Right lung (tissue), 10 donors: ENCODE data around the gene CRYGS. TPM values are rescaled to one million over a fixed set of nuclear protein-coding genes. Genes with fewer than 3 reads are reported as not detected.
"Not testable (repeated sequence)": the region's sequence is repeated elsewhere in the genome, so short reads cannot be mapped to it uniquely, and the experiment has no call there.

Experiments used
- DNase-seq, 2 donors: peaks; one replicate each; pipeline ENCODE4 v3.0.0-alpha.2; 2013
- long read RNA-seq, 8 donors: transcript quantifications; one replicate each; lab custom pipeline, GENCODE V29; 2026
- polyA plus RNA-seq, 5 donors: library from polyadenylated mRNA; unstranded; fragments of 120-200 nt; gene quantifications; one replicate each; pipeline versions ENCODE4 v1.2.1 to v1.2.3, GENCODE V29; 2013; ENCODE audit warnings: inconsistent platforms in 1 of 5, low replicate concordance in 1 of 5; ENCODE audit not compliant: insufficient read length in 5 of 5, insufficient read depth in 1 of 5

Gene CRYGS
- 10 to 100 TPM in 3 of 5 donors, 1 to 10 TPM in 2; 8.0 to 10.8 (median 10.4) TPM for polyA plus RNA-seq
- long read RNA-seq, donor 1, result 0 reads
- long read RNA-seq, donor 2, partial matches to known transcripts, result 0 of 1 reads
- long read RNA-seq, donor 2, other reads (novel, unspliced or antisense), result 0 of 1 reads
- long read RNA-seq, donor 3, partial matches to known transcripts, result 0 of 3 reads
- long read RNA-seq, donor 3, other reads (novel, unspliced or antisense), result 0 of 3 reads
- long read RNA-seq, donor 4, partial matches to known transcripts, result 0 of 3 reads
- long read RNA-seq, donor 4, other reads (novel, unspliced or antisense), result 0 of 3 reads
- long read RNA-seq, donor 5, partial matches to known transcripts, result 0 of 4 reads
- long read RNA-seq, donor 5, other reads (novel, unspliced or antisense), result 0 of 4 reads
- long read RNA-seq, donor 6, partial matches to known transcripts, result 0 of 2 reads
- long read RNA-seq, donor 6, other reads (novel, unspliced or antisense), result 0 of 2 reads
- long read RNA-seq, donor 7, partial matches to known transcripts, result 0 of 1 reads
- long read RNA-seq, donor 7, other reads (novel, unspliced or antisense), result 0 of 1 reads
- long read RNA-seq, donor 8, result 0 reads

DNA sequence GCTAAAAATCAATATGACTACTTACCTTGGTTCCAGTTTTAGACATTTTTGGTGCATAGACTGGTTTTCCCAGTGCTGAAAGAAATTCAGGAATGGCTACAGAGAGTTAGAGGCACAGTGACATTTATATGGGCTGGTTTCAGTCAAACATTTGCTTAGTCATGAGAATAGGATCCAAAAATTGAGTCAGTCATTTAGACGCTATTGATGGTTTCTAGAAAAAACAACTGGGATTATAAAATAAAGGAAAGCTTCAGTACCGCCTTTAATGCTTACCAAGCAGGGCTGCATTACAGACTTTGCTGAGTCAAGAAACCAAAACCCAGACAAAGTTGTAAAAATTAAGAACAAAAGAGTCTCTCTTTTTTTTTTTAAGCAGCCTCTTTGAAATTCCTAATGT lies at the start of gene CRYGS:
Gene CRYGS (minus strand): TSS at position 100 of the 400 bp plus-strand sequence. CDS start 54 bp downstream, at position 46.
- no peak for DNase-seq

DNA sequence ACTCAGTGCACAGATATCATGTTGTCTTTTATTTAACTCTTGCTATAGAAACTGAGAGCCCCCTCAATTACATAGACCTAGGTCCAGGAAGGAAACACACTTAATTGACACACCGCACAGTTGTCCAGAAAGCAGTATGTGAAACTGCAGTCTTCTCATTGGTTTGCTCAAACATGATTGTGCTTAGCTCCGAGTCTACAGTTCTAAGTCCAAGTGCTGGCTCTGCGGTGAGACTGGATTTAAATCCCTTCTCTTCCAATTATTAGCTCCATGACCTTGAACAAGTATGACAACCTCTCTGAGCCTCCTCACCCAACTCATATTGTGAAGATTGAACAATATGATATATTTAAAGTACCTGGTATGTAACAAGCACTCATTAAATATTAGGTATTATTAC lies 49.7 kb upstream of the CRYGS start:
- no peak for DNase-seq

DNA sequence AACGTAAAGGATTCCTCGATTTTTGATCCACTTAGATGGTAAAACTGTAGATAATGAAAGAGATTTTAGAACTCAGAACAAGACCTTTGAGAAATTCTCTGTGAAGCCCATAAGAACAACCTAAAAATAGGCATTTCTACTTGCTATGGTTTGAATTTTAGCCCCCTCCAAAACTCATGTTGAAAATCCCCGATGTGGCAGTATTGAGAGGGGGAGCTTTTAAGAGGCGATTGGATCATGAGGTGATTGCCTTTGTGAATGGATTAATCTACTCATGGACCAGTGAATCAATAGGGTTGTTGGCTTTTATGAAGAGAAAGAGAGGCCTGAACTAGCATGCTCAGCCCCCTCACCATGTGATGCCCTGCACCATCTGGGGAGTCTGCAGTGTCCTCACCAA lies 48.5 kb upstream of the CRYGS start:
- no peak for DNase-seq

DNA sequence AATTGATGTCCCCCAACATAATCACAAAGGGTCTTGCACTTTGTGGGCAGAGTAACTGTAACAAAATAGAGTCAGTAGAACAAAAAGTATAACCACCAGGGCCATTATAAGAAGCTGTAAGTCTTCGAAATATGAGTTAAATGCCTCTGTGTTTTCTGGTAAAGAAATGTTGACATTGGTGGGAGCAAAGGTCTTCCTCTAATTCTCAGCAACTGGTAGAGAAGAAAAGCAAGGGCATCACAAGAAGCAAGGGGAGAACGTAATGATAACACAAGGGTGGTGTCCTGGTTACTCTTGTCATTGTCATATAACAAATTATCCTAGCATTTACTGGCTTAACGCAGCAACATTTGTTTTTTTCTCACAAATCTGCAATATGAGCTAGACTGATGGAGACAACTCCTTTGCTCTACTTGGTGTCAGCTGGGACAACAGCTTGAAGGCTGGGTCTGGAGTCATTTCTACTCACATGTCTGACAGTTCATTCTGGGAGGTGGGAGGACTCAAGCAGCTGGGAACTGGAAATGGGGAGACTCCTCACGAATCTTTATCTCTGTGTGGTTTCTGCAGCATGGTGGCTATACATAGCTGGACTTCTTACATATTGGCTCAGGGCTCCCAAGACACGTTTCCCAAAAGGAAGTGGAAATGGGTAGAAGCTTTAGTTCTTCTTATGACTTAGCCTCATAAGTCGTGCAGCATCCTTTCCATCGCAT lies 46.6 kb upstream of the CRYGS start:
- no peak for DNase-seq

DNA sequence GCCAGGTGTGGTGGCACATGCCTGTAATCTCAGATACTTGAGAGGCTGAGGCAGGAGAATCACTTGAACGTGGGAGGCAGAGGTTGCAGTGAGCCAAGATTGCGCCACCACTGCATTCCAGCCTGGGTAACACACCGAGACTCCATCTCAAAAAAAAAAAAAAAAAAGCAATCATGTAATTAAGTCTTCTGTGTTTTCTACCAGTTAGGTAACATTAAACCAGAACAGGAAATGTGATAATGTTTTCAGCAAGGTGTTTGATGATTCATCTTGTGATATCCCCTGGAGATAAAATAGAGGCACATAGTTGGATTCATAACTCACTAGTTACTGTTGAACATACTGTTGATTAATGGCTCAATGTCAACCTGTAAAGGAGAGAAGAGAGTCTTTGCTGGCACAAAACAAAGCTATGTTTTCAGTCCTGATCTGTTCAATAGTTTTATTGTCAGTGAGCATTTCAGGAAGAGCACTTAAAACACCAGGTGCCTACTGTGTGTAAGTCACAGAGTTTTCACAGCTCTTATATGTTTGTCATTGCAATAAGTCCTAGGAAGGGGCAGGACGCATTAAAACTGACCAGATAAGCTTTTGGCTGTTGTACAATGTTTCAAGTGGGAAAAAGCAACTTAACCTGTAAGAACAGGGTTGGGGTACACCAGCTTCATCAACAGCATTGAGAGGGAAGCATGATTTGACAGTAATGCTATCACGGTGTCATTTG lies 45.8 kb upstream of the CRYGS start:
- no peak for DNase-seq

DNA sequence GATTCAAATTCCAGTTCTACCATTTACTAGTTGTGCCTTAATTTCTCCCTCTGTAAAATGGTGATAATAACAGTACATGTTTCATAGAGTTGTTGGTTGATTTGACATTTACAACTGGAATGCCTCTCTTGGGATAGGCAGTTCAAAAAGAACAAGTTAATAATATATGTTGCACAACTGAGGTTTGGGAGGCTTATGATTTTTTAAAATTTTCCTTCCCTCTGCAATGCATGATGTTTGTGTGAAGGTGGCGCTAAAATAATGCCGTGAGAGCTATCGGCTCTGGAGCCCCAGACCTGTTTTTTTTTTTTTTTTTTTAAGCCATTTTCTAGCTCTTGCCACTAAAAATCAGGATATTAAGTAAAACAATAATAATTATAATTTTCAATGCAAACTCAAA lies 44.9 kb upstream of the CRYGS start:
- DNase-seq, result no peak

DNA sequence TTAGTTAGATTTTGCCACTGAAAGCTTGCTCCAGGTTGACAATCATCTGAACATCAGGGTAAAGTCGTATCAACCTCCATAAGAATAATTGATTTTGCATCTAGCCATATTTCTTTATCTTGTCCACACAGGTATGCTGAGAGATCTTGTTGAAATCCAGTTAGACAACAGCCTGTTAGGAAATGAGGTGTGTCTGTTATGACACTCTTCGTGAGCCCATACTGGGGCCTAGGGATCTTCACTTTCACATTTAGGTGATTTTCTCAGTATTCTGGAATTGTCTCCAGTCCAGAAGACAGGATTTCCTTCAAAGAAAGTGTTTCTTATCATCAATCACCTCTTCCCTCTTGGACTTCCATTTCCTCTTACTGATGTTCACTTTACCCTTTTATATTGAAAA lies 44.5 kb upstream of the CRYGS start:
- no peak for DNase-seq

DNA sequence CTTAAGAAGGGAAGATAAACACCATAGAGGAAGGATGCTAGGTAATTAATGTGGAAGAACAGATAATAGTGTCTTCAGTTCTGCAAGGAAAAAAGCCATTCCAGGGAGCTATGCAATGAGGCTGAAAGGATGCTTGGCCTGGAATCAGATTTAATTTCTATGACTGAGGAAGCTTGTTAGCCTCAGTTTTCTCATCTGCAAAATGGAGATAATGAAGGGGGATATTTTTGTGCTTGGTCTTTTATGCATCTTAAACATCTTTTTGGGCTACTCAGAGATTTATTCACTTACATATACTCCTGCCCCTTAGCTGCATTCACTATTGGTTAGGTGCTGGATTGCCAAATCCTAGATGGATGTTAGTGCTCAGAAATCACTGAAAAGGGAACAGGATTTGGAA lies 43.0 kb upstream of the CRYGS start:
- DNase-seq, result no peak

DNA sequence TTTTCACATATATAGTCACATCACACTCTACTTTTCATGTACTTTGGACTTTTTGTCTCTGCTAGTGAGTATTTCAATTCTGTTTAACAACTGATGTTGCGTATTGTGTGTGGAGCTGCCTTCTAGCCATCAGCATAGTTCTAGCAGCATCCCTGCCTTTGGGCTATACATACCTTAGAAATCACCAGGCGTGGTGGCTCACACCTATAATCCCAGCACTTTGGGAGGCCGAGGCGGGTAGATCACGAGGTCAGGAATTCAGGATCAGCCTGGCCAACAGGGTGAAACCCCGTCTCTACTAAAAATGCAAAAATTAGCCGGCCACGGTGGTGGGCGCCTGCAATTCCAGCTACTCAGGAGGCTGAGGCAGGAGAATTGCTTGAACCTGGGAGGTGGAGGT lies 42.1 kb upstream of the CRYGS start:
- not testable (repeated sequence) for DNase-seq

DNA sequence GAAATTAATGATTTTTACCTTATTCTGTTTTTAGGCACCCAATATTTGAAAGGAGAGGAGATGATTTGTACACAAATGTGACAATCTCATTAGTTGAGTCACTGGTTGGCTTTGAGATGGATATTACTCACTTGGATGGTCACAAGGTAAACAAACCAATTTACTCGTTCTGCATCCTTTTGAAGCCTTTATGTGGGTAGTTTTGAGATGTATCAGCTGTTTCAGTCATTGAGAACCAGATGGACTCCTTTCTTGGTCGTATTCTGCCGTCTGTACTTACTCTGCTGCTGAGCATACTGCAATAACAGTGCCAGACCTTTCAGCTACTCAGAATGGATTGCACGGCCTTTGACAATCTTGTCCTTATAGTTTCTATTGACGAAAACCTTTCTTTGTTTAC lies 39.7 kb upstream of the CRYGS start:
- no peak for DNase-seq

DNA sequence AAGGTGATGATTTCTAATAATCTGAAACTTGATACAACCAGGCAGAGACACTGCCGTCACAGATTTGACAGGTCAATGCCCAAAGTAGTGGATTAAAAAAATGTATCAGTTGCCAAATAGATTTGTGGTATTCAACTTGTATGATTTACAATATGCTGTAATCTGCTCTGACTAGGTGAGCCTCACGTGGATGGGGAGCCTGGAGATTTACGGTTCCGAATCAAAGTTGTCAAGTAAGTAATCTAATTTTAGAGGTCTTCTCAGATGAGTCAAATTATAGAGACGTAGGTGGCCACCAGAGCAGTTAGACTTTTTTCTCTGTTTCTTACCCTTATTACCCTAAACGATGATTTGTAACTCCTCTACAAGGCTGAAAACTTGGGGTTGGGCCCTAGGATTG lies 38.4 kb upstream of the CRYGS start:
- no peak for DNase-seq

DNA sequence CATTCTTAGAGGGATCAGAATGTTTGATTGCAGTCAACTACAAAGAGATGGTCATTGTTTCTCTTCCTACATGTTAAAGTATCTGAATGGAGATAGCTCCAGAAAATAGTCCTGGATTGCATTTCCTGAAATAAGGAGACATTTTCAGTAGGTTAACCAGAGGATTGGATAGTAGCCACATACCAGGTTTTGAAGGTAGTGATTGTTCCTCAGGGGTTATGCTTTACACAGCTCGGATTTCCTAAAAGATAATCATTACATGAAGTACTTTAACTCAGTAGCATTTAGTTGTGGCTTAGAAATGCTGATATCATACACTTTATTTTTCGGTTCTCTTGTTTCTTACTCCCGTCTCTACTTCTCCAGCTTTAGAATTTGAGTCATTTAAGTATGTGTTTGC lies 36.6 kb upstream of the CRYGS start:
- DNase-seq, result no peak

DNA sequence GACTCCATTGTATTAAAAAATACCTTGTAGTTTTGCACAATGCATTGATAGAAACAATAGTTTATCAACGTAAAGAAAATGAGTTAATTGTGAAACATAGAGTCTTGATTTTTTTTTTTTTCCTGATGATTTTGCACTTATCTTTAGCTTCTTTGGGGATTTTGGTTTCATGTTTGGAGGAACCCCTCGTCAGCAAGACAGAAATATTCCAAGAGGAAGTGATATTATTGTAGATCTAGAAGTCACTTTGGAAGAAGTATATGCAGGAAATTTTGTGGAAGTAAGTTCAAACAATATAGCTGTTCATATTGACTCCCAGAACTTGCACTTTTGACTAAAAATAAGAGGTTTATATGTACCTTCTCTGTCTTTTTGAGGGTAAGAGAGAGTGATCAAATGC lies 33.3 kb upstream of the CRYGS start:
- DNase-seq, result no peak

DNA sequence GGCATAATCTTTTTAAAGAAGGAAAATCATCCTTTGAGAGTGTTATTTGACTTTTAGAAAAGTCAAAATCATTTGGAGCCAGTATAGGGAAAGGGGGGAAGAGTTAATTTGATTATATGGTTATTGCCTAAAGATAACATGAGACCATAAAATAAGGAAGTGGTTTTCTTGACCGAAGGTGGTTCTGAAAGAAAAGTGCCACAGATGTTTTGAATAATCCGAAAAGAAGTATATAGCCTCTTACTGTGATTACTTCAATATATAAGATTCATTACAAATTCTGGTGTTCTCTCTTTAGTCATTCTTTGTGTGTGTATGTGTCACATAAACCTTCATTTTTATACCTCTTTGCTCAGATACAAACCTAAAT lies 27.4 kb upstream of the CRYGS start:
- no peak for DNase-seq

DNA sequence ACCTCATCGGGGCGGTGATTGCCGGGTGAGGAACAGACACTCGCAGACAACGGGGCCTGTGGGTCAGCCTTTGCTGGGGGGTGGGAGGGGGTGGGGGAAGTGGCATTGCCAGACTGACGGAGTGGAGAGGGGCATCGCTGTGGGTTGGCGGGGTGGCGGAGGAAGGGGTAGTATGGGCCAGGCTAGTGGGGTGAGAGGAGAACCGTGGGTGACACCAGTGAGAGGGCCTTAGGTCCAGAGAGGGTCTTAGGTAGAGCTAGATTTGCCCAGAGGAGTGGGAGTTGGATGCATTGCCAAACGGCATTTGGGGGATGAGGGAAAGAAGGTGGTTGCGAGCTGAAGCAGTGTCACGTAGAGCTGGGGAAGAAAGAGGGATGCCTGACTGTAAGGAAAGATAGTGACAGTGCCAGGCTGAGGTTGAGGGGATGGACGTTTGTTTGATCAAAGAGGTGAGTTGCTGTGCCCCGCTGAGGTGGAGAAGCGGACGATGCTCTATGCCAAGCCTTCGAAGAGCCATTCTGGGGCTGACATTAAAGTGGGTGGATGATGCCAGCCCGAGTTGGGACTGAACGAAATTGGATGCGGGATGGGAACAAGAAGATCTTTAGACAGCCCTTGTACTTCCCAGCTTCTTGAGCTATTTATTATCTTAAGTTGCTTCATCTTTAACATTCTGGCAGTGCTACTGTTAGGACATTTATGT lies 26.9 kb upstream of the CRYGS start:
- no peak for DNase-seq

DNA sequence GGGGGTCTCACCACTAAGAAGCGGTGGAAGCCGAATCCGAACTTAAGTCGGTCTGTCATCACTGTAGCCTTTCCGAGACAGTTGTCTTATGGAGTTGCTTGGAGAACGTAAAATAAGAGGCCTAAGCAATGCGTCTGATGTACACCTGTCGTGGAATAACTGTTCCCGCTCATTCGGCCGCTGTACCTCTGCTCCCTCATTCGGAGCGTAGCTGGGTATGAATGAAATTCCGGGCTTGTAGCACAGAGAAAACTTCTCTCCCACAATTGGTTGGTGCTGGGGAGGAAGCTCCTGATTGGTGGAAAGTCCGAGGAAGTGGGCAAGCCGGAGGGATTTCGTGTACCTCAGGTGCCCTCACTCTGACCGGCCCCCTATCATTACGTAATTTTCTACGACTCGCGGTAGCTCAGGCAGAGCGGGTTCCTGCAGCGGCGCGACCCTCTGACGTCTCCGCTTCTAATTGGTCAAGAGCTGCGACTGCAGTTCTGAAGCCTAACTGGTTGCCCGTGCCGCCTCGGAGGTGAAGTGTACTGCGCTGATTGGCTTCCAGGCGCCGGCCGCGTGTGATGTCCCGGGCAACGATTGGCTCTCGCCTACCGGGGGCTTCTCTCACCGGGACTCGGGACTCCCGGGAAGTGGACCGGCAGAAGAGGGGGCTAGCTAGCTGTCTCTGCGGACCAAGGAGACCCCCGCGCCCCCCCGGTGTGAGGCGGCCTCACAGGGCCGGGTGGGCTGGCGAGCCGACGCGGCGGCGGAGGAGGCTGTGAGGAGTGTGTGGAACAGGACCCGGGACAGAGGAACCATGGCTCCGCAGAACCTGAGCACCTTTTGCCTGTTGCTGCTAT lies 26.1 kb upstream of the CRYGS start, which contains the start of gene DNAJB11:
Gene DNAJB11 (plus strand): TSS at position 625 of the 845 bp plus-strand sequence. CDS start 178 bp downstream, at position 803.
- peak; percentile 99 for DNase-seq

DNA sequence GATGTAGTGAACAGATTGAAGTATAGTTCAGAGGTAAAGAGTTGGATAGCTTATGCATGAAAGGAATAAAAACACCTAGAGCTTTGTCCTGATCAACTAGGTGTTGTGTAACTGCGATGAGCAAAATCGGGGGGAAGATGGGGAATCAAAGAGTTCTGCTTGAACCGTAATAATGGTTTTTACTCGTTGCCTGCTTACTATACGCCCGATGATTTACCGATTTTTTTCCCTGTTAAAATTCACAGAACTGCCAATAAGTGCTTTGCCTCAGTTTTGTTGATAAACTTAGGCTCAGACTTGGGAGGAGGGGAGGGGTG lies 25.6 kb upstream of the CRYGS start:
- DNase-seq, result no peak

DNA sequence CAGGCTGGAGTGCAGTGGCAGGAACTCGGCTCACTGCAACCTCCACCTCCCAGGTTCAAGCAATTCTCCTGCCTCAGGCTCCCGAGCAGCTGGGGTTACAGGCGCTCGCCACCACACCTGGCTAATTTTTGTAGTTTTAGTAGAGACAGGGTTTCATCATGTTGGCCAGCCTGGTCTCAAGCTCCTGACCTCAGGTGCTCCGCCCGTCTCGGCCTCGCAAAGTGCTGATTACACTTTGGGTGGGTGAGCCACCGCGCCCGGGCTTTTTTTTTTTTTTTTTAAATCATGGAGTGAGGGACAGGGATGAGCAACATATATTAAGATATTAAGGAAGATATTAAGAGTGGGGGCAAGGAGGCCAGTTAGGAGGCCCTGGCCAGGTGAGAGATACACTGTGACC lies 25.2 kb upstream of the CRYGS start:
- DNase-seq, result not testable (repeated sequence)

DNA sequence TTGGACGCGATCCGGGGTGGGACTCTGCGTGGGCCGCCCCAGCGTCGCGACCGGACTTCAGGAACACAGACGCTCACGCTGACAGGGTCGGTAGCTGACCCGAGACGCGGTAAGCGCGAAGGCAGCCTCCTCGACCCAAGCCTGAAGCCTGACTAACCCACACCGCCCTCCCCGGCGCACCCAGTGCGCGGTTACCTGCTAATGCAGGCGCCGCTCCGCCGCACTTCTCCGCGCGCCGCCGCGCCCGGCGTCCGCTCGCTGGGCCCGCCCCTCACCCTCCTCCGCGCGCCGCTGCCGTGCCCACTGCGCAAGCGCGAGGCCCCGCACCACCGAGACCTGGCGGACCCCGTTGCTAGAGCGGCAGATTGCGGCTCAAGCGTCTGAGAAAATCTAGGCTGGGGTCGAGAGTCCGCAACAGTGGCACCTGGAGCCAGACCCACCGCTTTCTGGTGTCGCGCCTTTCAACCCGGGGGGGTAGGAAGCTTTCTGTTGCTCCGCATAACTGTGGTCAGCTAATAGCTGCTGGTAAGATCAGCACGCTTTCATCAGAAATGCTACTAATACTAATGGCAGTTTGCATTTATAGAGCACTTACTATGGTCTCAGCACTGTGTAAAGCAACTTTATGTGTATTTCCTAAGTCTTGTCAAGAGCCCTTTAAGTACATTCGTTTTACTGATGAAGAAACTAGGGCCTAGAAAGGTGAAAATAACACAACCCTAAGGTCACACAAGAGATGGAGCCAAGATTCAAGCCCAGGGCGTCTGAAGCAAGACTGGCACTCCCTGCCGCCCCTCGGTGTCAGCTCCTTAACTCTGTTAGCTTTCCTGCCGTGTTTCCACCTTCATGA lies 23.1 kb upstream of the CRYGS start, which contains the start of gene TBCCD1:
Gene TBCCD1 (minus strand): TSS at position 268 of the 850 bp plus-strand sequence. CDS start 3,010 bp downstream, outside the sequence.
- peak; percentile 92 for DNase-seq

DNA sequence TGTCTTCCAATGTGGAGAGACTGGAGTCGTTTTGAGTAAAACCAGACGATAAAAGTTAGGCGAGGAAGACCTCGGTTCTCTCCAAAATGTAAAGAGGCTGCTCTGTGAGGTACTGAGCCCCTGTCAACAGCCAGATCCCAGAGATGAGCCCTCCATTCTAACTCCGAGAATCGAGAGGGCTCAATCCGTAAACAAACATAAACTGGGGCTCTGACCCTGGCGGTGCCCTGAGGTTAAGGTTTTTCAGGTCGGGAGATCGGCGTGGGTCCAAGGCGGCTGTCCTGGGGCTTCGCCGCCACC lies 22.5 kb upstream of the CRYGS start:
- DNase-seq, result no peak
